Activated CD8-positive, alpha-beta T cell treated with anti-CD3 and anti-CD28 coated beads for 36 hours (primary cell): Measurements from ENCODE around the gene OLFML2A. TPM values are rescaled to one million over a fixed set of nuclear protein-coding genes. Genes with fewer than 3 reads are reported as not detected.

Source experiments
- ATAC-seq: fragments of 200-7000 bp; cut with Tn5 transposase; one replicate; pipeline ENCODE4 v1.10.0; 2021; ENCODE audit warnings: mild to moderate bottlenecking, moderate library complexity
- CTCF ChIA-PET: fragments of 350-600 bp; sonication (Branson Sonifier 250); formaldehyde crosslinking; loops from one replicate; lab custom pipeline; 2021; ENCODE audit warnings: antibody characterized with exemption; lab: Charles Lee
- POLR2A ChIA-PET: fragments of 350-600 bp; sonication (Branson Sonifier 250); formaldehyde crosslinking; loops from one replicate; lab custom pipeline; 2021; ENCODE audit warnings: antibody characterized with exemption; lab: Charles Lee
- DNase-seq: peaks from one replicate; pipeline ENCODE4 v3.0.0-alpha.2; 2020
- H3K27ac Mint-ChIP-seq: one replicate; pipeline ENCODE4 v1.8.0; 2021; ENCODE audit warnings: mild to moderate bottlenecking, mixed read lengths
- H3K27me3 Mint-ChIP-seq: one replicate; pipeline ENCODE4 v1.8.0; 2021; ENCODE audit warnings: mixed read lengths
- H3K36me3 Mint-ChIP-seq: one replicate; pipeline ENCODE4 v1.8.0; 2021; ENCODE audit warnings: low read depth, mixed read lengths
- H3K4me1 Mint-ChIP-seq: one replicate; pipeline ENCODE4 v1.8.0; 2021; ENCODE audit warnings: low read depth, mixed read lengths
- H3K4me3 Mint-ChIP-seq: one replicate; pipeline ENCODE4 v1.8.0; 2021; ENCODE audit warnings: mild to moderate bottlenecking, moderate library complexity, mixed read lengths
- H3K9me3 Mint-ChIP-seq: one replicate; pipeline ENCODE4 v1.8.0; 2021; ENCODE audit warnings: mixed read lengths
- intact Hi-C: fragments of 100-400 bp; cut with micrococcal nuclease; formaldehyde crosslinking; loops from one replicate; pipeline ENCODE4 v1.10.0; 2022
- total RNA-seq, 2 experiments: library from RNA; stranded (reverse); gene quantifications; one replicate each; pipeline ENCODE4 v1.2.3, GENCODE V29; 2021
- TF ChIP-seq, protein P1 (sequence below): fragments of 200-600 bp; IDR thresholded peaks from one replicate; pipeline ENCODE4 v1.8.0; 2022; ENCODE audit warnings: antibody characterized with exemption, mild to moderate bottlenecking

Gene OLFML2A
- total RNA-seq, 2 experiments from 2014 or later = not detected

DNA sequence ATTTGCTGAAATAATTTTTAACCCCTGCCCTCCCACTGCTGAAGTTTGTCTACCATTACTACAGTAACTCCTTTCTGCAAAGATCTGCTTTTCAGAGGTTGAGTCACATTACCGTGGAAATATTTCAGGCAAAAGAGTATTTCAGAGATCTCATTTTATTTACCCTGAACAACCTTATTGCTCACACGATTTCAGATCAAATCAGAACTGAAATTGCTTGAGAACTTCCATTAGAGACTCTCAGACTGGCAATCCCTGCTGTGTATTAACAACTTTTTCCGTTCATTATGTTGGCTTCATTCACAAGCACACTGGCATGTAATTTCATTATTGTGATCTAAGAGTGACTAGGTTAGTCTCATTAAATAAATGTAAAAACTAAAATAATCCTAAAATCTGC lies 21.9 kb upstream of the OLFML2A start:
- peak; percentile 42 for ATAC-seq
- POLR2A ChIA-PET = interaction anchor here (1.1 kb wide), 1 partner anchor 101 kb away, joined by 3 read pairs; no protein-coding TSS in a partner anchor
- H3K4me3 Mint-ChIP-seq = no peak overlapping the region

DNA sequence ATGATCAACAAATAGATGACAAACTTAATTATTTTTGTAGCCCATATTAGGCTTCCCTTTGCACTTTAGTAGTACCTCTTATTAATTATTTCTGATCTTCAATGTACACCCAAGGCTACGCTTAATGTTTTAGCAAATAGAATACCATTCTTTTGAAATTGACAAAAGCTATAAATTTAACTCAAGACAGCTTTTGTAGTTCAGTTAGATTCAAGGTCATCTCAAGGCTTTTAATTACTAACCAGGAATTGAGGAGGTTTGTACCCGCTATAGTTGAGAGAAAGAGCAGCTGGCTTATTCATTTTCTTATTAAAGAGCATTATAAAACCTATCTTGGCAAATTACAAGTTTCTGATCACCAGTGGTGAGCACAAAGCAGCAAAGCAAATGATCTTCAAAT lies 20.9 kb upstream of the OLFML2A start:
- intact Hi-C loops = no loop called here
- ATAC-seq (no peak), DNase-seq (no peak)
- H3K4me3 Mint-ChIP-seq = no peak overlapping the region
- ChIA-PET POLR2A (no interaction called here), CTCF (interaction anchor here (2.0 kb wide), 1 partner anchor 139 kb away, joined by 5 read pairs; no protein-coding TSS in a partner anchor)
- no peak overlapping the region for H3K27ac Mint-ChIP-seq
- H3K27me3 Mint-ChIP-seq = peaks cover 60% of the 10 kb centered on the region
- TF ChIP-seq, protein P1, sequence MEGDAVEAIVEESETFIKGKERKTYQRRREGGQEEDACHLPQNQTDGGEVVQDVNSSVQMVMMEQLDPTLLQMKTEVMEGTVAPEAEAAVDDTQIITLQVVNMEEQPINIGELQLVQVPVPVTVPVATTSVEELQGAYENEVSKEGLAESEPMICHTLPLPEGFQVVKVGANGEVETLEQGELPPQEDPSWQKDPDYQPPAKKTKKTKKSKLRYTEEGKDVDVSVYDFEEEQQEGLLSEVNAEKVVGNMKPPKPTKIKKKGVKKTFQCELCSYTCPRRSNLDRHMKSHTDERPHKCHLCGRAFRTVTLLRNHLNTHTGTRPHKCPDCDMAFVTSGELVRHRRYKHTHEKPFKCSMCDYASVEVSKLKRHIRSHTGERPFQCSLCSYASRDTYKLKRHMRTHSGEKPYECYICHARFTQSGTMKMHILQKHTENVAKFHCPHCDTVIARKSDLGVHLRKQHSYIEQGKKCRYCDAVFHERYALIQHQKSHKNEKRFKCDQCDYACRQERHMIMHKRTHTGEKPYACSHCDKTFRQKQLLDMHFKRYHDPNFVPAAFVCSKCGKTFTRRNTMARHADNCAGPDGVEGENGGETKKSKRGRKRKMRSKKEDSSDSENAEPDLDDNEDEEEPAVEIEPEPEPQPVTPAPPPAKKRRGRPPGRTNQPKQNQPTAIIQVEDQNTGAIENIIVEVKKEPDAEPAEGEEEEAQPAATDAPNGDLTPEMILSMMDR = no peak
- H3K9me3 Mint-ChIP-seq = no peaks in the 10 kb centered on the region
- no peaks in the 10 kb centered on the region for H3K36me3 Mint-ChIP-seq
- peaks cover 8% of the 10 kb centered on the region for H3K4me1 Mint-ChIP-seq

More for the DNA sequence above, 21.9 kb upstream of the OLFML2A start:
- H3K27me3 Mint-ChIP-seq = peaks cover 59% of the 10 kb centered on the region
- no peak overlapping the region for H3K27ac Mint-ChIP-seq
- TF ChIP-seq, protein P1 = no peak
- peaks cover 8% of the 10 kb centered on the region for H3K4me1 Mint-ChIP-seq
- intact Hi-C loops = no loop called here
- CTCF ChIA-PET = interaction anchor here (1.5 kb wide), 1 partner anchor 10 kb away, joined by 3 read pairs; no protein-coding TSS in a partner anchor
- no peak for DNase-seq
- H3K36me3 Mint-ChIP-seq = no peaks in the 10 kb centered on the region
- H3K9me3 Mint-ChIP-seq = no peaks in the 10 kb centered on the region

DNA sequence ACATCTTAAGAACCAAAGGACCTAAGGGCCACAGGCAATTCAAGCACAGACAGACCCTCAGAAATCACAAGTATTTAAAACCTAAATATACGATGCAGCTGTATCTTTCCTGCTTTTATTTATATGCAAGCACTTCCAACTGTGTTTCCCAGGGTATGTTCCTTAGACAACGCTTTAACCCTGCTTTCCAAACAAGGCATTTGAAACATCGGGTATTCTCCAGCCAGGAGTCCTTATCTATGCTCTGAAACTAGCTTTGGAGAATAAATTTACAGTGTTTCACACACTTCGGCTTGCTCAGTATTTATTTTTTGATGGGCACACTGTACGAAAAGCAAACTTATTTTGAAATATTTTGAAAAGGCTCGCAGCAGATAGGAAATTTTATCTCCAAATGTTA lies 19.3 kb upstream of the OLFML2A start:
- Mint-ChIP-seq H3K9me3 (no peaks in the 10 kb centered on the region), H3K4me1 (peaks cover 8% of the 10 kb centered on the region), H3K4me3 (no peak overlapping the region), H3K36me3 (no peaks in the 10 kb centered on the region), H3K27me3 (peaks cover 71% of the 10 kb centered on the region), H3K27ac (no peak overlapping the region)
- intact Hi-C loops = no loop called here
- ChIA-PET POLR2A (no interaction called here), CTCF (interaction anchor here (2.0 to 2.2 kb wide), 2 partner anchors 96 to 140 kb away, joined by 4 to 5 read pairs; partner anchors contain the start of gene WDR38)
- ATAC-seq (no peak), DNase-seq (no peak)
- TF ChIP-seq, protein P1 = no peak

DNA sequence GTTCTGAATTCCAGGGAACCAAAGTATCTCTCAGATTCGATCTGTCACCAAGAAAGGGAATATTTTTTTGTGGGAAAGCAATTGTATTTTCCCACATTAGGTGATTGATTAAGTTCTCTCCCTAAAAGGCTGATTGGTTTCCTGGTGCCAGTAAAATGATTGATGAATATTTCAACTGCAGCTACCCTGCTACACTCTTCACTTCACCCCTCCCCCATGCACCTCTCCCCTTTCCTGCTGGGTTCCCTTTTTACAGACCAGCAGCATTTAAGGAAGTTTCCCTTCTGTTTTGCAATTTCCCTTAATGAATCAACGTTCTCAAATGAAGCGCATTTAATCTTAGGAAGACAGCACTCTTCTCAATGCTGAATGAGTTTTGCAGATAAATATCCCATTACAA lies 18.9 kb upstream of the OLFML2A start:
- intact Hi-C loops = no loop called here
- H3K4me3 Mint-ChIP-seq = no peak overlapping the region
- ChIA-PET CTCF (interaction anchor here (1.6 to 2.2 kb wide), 4 partner anchors 15 to 141 kb away, joined by 4 to 6 read pairs (median 5); partner anchors contain the start of gene WDR38), POLR2A (no interaction called here)
- H3K27ac Mint-ChIP-seq = no peak overlapping the region
- peaks cover 8% of the 10 kb centered on the region for H3K4me1 Mint-ChIP-seq
- no peaks in the 10 kb centered on the region for H3K9me3 Mint-ChIP-seq
- H3K27me3 Mint-ChIP-seq = peaks cover 73% of the 10 kb centered on the region
- H3K36me3 Mint-ChIP-seq = no peaks in the 10 kb centered on the region
- ATAC-seq (no peak), DNase-seq (no peak)
- TF ChIP-seq, protein P1 = no peak

GRCh38 chr9:124758691-124759090 lies 18.2 kb upstream of the OLFML2A start:
- POLR2A ChIA-PET = no interaction called here
- Mint-ChIP-seq H3K4me1 (peaks cover 8% of the 10 kb centered on the region), H3K27ac (no peak overlapping the region), H3K4me3 (no peak overlapping the region), H3K36me3 (no peaks in the 10 kb centered on the region), H3K27me3 (peaks cover 73% of the 10 kb centered on the region), H3K9me3 (no peaks in the 10 kb centered on the region)
- CTCF ChIA-PET = interaction anchor here (0.6 to 2.2 kb wide), 5 partner anchors 13 to 141 kb away, joined by 3 to 7 read pairs (median 5); partner anchors contain the start of genes NR6A1 and WDR38
- ATAC-seq = no peak
- intact Hi-C loops = no loop called here
- TF ChIP-seq, protein P1 = no peak
- DNase-seq = no peak
